GM12878 (cell line): ENCODE measurements around the gene KLHL22. TPM values are rescaled to one million over a fixed set of nuclear protein-coding genes. Genes with fewer than 3 reads are reported as not detected.

Experiments
- ATAC-seq: fragments of 200-7000 bp; cut with Tn5 transposase; 3 replicates; pipeline ENCODE4 v1.9.1; 2020; ENCODE audit warnings: mild to moderate bottlenecking, moderate library complexity
- BruUV-seq: library from RNA; stranded (reverse); fragments of 400-500 nt; replicated peaks from 2 replicates; lab custom pipeline; 2021; lab: Mats Ljungman, UMichigan
- CTCF ChIA-PET: fragments of 300-600 bp; sonication (Branson Sonifier 250); formaldehyde crosslinking; extraction: SDS; loops from one replicate; lab custom pipeline; 2021; ENCODE audit warnings: inconsistent platforms; lab: Yijun Ruan, JAX
- POLR2A ChIA-PET: fragments of 350-600 bp; formaldehyde crosslinking; extraction: SDS; loops from one replicate; lab custom pipeline; 2021; ENCODE audit warnings: inconsistent platforms; lab: Charles Lee
- RAD21 ChIA-PET: fragments of 300-600 bp; sonication (Branson Sonifier 250); formaldehyde crosslinking; loops from one replicate; lab custom pipeline; 2023; ENCODE audit warnings: antibody characterized with exemption; ENCODE audit not compliant: unreplicated experiment; lab: Charles Lee
- SMC1A ChIA-PET: fragments of 300-600 bp; sonication (Branson Sonifier 250); formaldehyde crosslinking; loops from one replicate; lab custom pipeline; 2023; ENCODE audit not compliant: unreplicated experiment, uncharacterized antibody; lab: Charles Lee
- DNase-seq: peaks from one replicate; pipeline ENCODE4 v3.0.0-alpha.2; 2011; ENCODE audit warnings: low read depth, low spot score
- FAIRE-seq: peaks from 3 replicates; lab custom pipeline; 2011; peaks lifted over from hg19 to GRCh38; lab: Jason Lieb, UNC
- H2AFZ ChIP-seq: 2 replicates; pipeline ENCODE4 v1.6.0; 2011; ENCODE audit warnings: low read depth, low read length, control low read depth; ENCODE audit not compliant: control insufficient read depth
- H3K27ac ChIP-seq: 2 replicates; pipeline ENCODE4 v1.5.1; 2011; ENCODE audit warnings: control low read depth; ENCODE audit not compliant: control insufficient read depth, insufficient read depth
- H3K27me3 ChIP-seq, 2 experiments: replicated peaks in 1 of 2; 2 replicates each; pipeline versions ENCODE4 v1.6.0 to v1.6.1; 2011; ENCODE audit warnings: low read length in 1 of 2; ENCODE audit not compliant: control insufficient read depth in 2 of 2, insufficient read depth in 2 of 2
- H3K36me3 ChIP-seq, 2 experiments: 2 replicates each; pipeline ENCODE4 v1.5.1; 2011; ENCODE audit warnings: low read length in 1 of 2; ENCODE audit not compliant: control insufficient read depth in 2 of 2, insufficient read depth in 2 of 2
- H3K4me1 ChIP-seq: 2 replicates; pipeline ENCODE4 v1.6.1; 2011; ENCODE audit warnings: mild to moderate bottlenecking, low read length, moderate library complexity, mixed read lengths; ENCODE audit not compliant: control insufficient read depth, insufficient read depth
- H3K4me2 ChIP-seq: 2 replicates; pipeline ENCODE4 v1.6.0; 2011; ENCODE audit warnings: control low read depth; ENCODE audit not compliant: control insufficient read depth, insufficient read depth
- H3K4me3 ChIP-seq: fragments of 200-600 bp; sonication (generic); 2 replicates; pipeline ENCODE4 v1.5.1; 2016
- H3K79me2 ChIP-seq: 2 replicates; pipeline ENCODE4 v1.6.0; 2011; ENCODE audit warnings: low read length; ENCODE audit not compliant: control insufficient read depth, insufficient read depth
- H3K9ac ChIP-seq: 2 replicates; pipeline ENCODE4 v1.8.0; 2011; ENCODE audit warnings: low read length, control low read depth, mixed read lengths; ENCODE audit not compliant: control insufficient read depth, insufficient read depth
- H3K9me3 ChIP-seq: replicated peaks from 3 replicates; pipeline ENCODE4 v1.5.1; 2011; ENCODE audit warnings: mild to moderate bottlenecking, low read length; ENCODE audit not compliant: control insufficient read depth, insufficient read depth
- H4K20me1 ChIP-seq: 2 replicates; pipeline ENCODE4 v1.6.0; 2011; ENCODE audit not compliant: control insufficient read depth, insufficient read depth
- BCL11A ChIP-seq: IDR thresholded peaks from 2 replicates; pipeline ENCODE4 v1.6.1; 2011; ENCODE audit warnings: low read depth, low read length
- HDAC6 ChIP-seq: fragments of 200-600 bp; sonication (generic); IDR thresholded peaks from one replicate; pipeline ENCODE4 v1.8.0; 2017; ENCODE audit warnings: antibody characterized with exemption; ENCODE audit not compliant: unreplicated experiment
- JUNB ChIP-seq: IDR thresholded peaks from 2 replicates; pipeline ENCODE4 v1.6.1; 2016; ENCODE audit warnings: antibody characterized with exemption, mild to moderate bottlenecking
- JUND ChIP-seq: IDR thresholded peaks from 2 replicates; pipeline ENCODE4 v1.6.1; 2012; ENCODE audit warnings: low read depth, mild to moderate bottlenecking, low read length, improper control_type of control experiment, moderate library complexity
- MTA2 ChIP-seq: fragments of 450-650 bp; IDR thresholded peaks from 2 replicates; pipeline ENCODE4 v1.6.1; 2016; ENCODE audit warnings: low read depth, mild to moderate bottlenecking, moderate library complexity
- NKRF ChIP-seq: fragments of 450-650 bp; conservative IDR thresholded peaks from 2 replicates; pipeline ENCODE4 v1.6.1; 2017; ENCODE audit warnings: mild to moderate bottlenecking, moderate library complexity
- RB1 ChIP-seq: fragments of 450-650 bp; formaldehyde crosslinking; IDR thresholded peaks from 2 replicates; pipeline ENCODE4 v1.6.1; 2017; ENCODE audit warnings: mild to moderate bottlenecking, borderline replicate concordance
- REST ChIP-seq: IDR thresholded peaks from 2 replicates; pipeline ENCODE4 v1.6.1; 2012; ENCODE audit warnings: mild to moderate bottlenecking, low read depth, low read length
- YY1 ChIP-seq: IDR thresholded peaks from 2 replicates; pipeline ENCODE4 v1.6.1; 2011; ENCODE audit warnings: low read depth, mild to moderate bottlenecking, low read length
- ZBED1 ChIP-seq: IDR thresholded peaks from 2 replicates; pipeline ENCODE4 v1.6.1; 2016; ENCODE audit warnings: borderline replicate concordance
- ZNF274 ChIP-seq: IDR thresholded peaks from one replicate; pipeline ENCODE4 v1.8.0; 2011; ENCODE audit not compliant: insufficient read length, insufficient read depth
- WGBS: methylation state at CpG from one replicate; pipeline ENCODE4 v1.1.6; 2016; ENCODE audit warnings: low lambda C conversion rate; ENCODE audit not compliant: insufficient replicate concordance, insufficient coverage; ENCODE audit errors: missing lambda C conversion rate; 5-methylcytosine and 5-hydroxymethylcytosine counted together
- in situ Hi-C: fragments of 300-500 bp; cut with MboI; formaldehyde crosslinking; loops from 9 replicates; pipeline ENCODE4 v1.14.3; 2018; ENCODE audit warnings: mixed read lengths
- intact Hi-C: fragments of 100-400 bp; cut with micrococcal nuclease; formaldehyde crosslinking; loops from one replicate; pipeline ENCODE4 v1.14.2; 2022; ENCODE audit not compliant: unreplicated experiment
- polyA plus RNA-seq, 11 experiments: library from polyadenylated mRNA; depleted of rRNA in 4 of 11; unstranded in 6 of 11; stranded (reverse) in 5 of 11; fragments of >200 nt; fragmentation: Nextera tagmentation in 4 of 11; fragmentation: Illumina TruSeq in 1 of 11; extraction: Ambion mirVana in 4 of 11; extraction: Trizol in 1 of 11; gene quantifications; 1 replicate in 1 of 11; 2 replicates in 10 of 11; pipeline versions ENCODE4 v1.2.1 to v1.2.3, GENCODE V29; 2011 to 2016; ENCODE audit warnings: inconsistent platforms in 2 of 11, missing spikeins in 2 of 11, low read depth in 1 of 11
- total RNA-seq, 4 experiments: library from RNA; depleted of rRNA in 3 of 4; stranded (reverse); fragments of >200 nt in 3 of 4; fragmentation: Illumina TruSeq in 1 of 4; extraction: Trizol in 1 of 4; gene quantifications; 2 replicates each; pipeline versions ENCODE4 v1.2.1 to v1.2.3, GENCODE V29; 2013 to 2021

KLHL22 gene
- total and polyA plus RNA-seq, 10 of the 15 experiments (the other 5 are each of a cell fraction or from before 2014, with no cell fraction given) = 0.06 to 22.1 (median 14.2) TPM

- intact Hi-C loops (no loop called here), in situ Hi-C loops (no loop called here)
- no TSS peak for BruUV-seq
- Histone ChIP-seq H3K4me1 (peaks cover 17% of the 10 kb centered on the region), H3K4me2 (no peak overlapping the region), H4K20me1 (no peaks in the 10 kb centered on the region), H3K27ac (no peak overlapping the region), H3K27me3 (no peaks in the 10 kb centered on the region), H3K9me3 (no peaks in the 10 kb centered on the region), H2AFZ (no peak overlapping the region), H3K9ac (no peak overlapping the region), H3K79me2 (no peaks in the 10 kb centered on the region), H3K4me3 (no peak overlapping the region), H3K36me3 (peaks cover 2 to 3% of the 10 kb centered on the region in 2 experiments; a peak in 2 of 4 replicates)
- RAD21 ChIA-PET = no interaction called here
- TF ChIP-seq HDAC6 (no peak), RB1 (no peak), YY1 (no peak), JUNB (no peak), MTA2 (no peak), BCL11A (no peak), JUND (no peak), ZNF274 (no peak), REST (no peak), NKRF (no peak), ZBED1 (no peak)
- CTCF ChIA-PET = no interaction called here
- DNase-seq (no peak), FAIRE-seq (no peak), ATAC-seq (no peak)
- SMC1A ChIA-PET = no interaction called here
- POLR2A ChIA-PET = no interaction called here
- WGBS = 92% methylated on average over 5 of the region's 5 CpGs
Observed at GRCh38 chr22:20465759-20466077, 29.9 kb downstream of the KLHL22 start.
